IMR-90 (cell line): ENCODE data around the gene WWC1. TPM values are rescaled to one million over a fixed set of nuclear protein-coding genes. Genes with fewer than 3 reads are reported as not detected.

Experiments
- ATAC-seq: fragments of 200-7000 bp; cut with Tn5 transposase; 2 replicates; pipeline ENCODE4 v1.9.1; 2020; ENCODE audit warnings: low read depth, mild to moderate bottlenecking, moderate library complexity
- BruUV-seq: library from RNA; stranded (reverse); fragments of 400-500 nt; replicated peaks from 2 replicates; lab custom pipeline; 2021; lab: Mats Ljungman, UMichigan
- CTCF ChIA-PET: fragments of 300-600 bp; formaldehyde crosslinking; extraction: SDS; loops from one replicate; lab custom pipeline; 2021; ENCODE audit warnings: antibody characterized with exemption; lab: Yijun Ruan, JAX
- POLR2A ChIA-PET: fragments of 300-600 bp; sonication (Branson Sonifier 250); formaldehyde crosslinking; loops from one replicate; lab custom pipeline; 2022; ENCODE audit warnings: antibody characterized with exemption; ENCODE audit not compliant: unreplicated experiment; lab: Charles Lee
- DNase-seq: peaks from one replicate; pipeline ENCODE4 v3.0.0; 2013
- H2AFZ ChIP-seq: replicated peaks from 2 replicates; pipeline ENCODE3; 2013; ENCODE audit warnings: low read length, mild to moderate bottlenecking; ENCODE audit not compliant: poor library complexity
- H2AK5ac ChIP-seq: 2 replicates; pipeline ENCODE4 v1.6.1; 2013; ENCODE audit warnings: low read depth, low read length, inconsistent platforms
- H2AK9ac ChIP-seq: replicated peaks from 2 replicates; pipeline ENCODE3; 2013; ENCODE audit warnings: mild to moderate bottlenecking, low read depth, low read length, moderate library complexity; ENCODE audit not compliant: poor library complexity
- H2BK120ac ChIP-seq: 2 replicates; pipeline ENCODE4 v1.6.1; 2013; ENCODE audit warnings: low read depth, low read length, inconsistent platforms
- H2BK15ac ChIP-seq: 3 replicates; pipeline ENCODE4 v1.6.1; 2013; ENCODE audit warnings: low read depth, low read length, inconsistent platforms
- H2BK20ac ChIP-seq: 2 replicates; pipeline ENCODE4 v1.6.1; 2013; ENCODE audit warnings: low read depth, mild to moderate bottlenecking, inconsistent platforms, low read length, moderate library complexity
- H2BK5ac ChIP-seq: 2 replicates; pipeline ENCODE4 v1.6.1; 2013; ENCODE audit warnings: mild to moderate bottlenecking, low read depth, low read length, inconsistent platforms; ENCODE audit not compliant: poor library complexity, severe bottlenecking
- H3K14ac ChIP-seq: replicated peaks from 2 replicates; pipeline ENCODE4 v1.6.1; 2013; ENCODE audit warnings: low read depth, low read length, inconsistent platforms
- H3K18ac ChIP-seq: 2 replicates; pipeline ENCODE4 v1.6.1; 2013; ENCODE audit warnings: low read depth, low read length, control low read depth
- H3K23ac ChIP-seq: 2 replicates; pipeline ENCODE4 v1.6.1; 2013; ENCODE audit warnings: low read depth, low read length, inconsistent platforms
- H3K27ac ChIP-seq: 2 replicates; pipeline ENCODE4 v1.5.1; 2013; ENCODE audit warnings: mild to moderate bottlenecking, control low read depth, low read length; ENCODE audit not compliant: insufficient read depth
- H3K27me3 ChIP-seq: 2 replicates; pipeline ENCODE4 v1.6.1; 2013; ENCODE audit warnings: low read length; ENCODE audit not compliant: control insufficient read depth, insufficient read depth
- H3K36me3 ChIP-seq: 2 replicates; pipeline ENCODE4 v1.6.1; 2013; ENCODE audit warnings: low read length, mixed read lengths; ENCODE audit not compliant: control insufficient read depth, insufficient read depth
- H3K4ac ChIP-seq: 2 replicates; pipeline ENCODE4 v1.6.1; 2013; ENCODE audit warnings: low read depth, low read length, inconsistent platforms
- H3K4me1 ChIP-seq: 2 replicates; pipeline ENCODE4 v1.6.1; 2013; ENCODE audit warnings: low read length, mixed read lengths; ENCODE audit not compliant: control insufficient read depth, insufficient read depth
- H3K4me2 ChIP-seq: 2 replicates; pipeline ENCODE4 v1.6.1; 2013; ENCODE audit warnings: low read depth, mild to moderate bottlenecking, control low read depth, low read length, moderate library complexity
- H3K4me3 ChIP-seq: 2 replicates; pipeline ENCODE4 v1.5.1; 2013; ENCODE audit warnings: low read depth, mild to moderate bottlenecking, control low read depth, low read length, moderate library complexity; ENCODE audit not compliant: insufficient read depth
- H3K56ac ChIP-seq: 2 replicates; pipeline ENCODE4 v1.6.1; 2013; ENCODE audit warnings: low read length, inconsistent platforms; ENCODE audit not compliant: insufficient read depth; ENCODE audit errors: extremely low read depth
- H3K79me1 ChIP-seq, 2 experiments: 2 replicates each; pipeline ENCODE4 v1.6.1; 2013; ENCODE audit warnings: low read length in 2 of 2, inconsistent platforms in 1 of 2, low read depth in 1 of 2
- H3K9ac ChIP-seq: 2 replicates; pipeline ENCODE4 v1.6.1; 2013; ENCODE audit warnings: low read depth, low read length, control low read depth
- H3K9me1 ChIP-seq: 2 replicates; pipeline ENCODE4 v1.6.1; 2013; ENCODE audit warnings: low read length, inconsistent platforms; ENCODE audit not compliant: insufficient read depth
- H3K9me3 ChIP-seq: 2 replicates; pipeline ENCODE4 v1.6.1; 2013; ENCODE audit warnings: low read length; ENCODE audit not compliant: control insufficient read depth, insufficient read depth
- H4K20me1 ChIP-seq: 2 replicates; pipeline ENCODE4 v1.6.1; 2013; ENCODE audit warnings: low read length, inconsistent platforms; ENCODE audit not compliant: insufficient read depth
- H4K5ac ChIP-seq: 2 replicates; pipeline ENCODE4 v1.6.1; 2013; ENCODE audit warnings: mild to moderate bottlenecking, low read depth, low read length, control low read depth
- H4K8ac ChIP-seq, 2 experiments: 2 replicates each; pipeline ENCODE4 v1.6.1; 2013; ENCODE audit warnings: low read depth in 2 of 2, low read length in 2 of 2, control low read depth in 1 of 2, inconsistent platforms in 1 of 2
- H4K91ac ChIP-seq: 2 replicates; pipeline ENCODE4 v1.6.1; 2013; ENCODE audit warnings: low read depth, low read length, inconsistent platforms; ENCODE audit not compliant: insufficient read depth
- BHLHE40 ChIP-seq: fragments of 150-350 bp; IDR thresholded peaks from 2 replicates; pipeline ENCODE4 v1.6.1; 2016; ENCODE audit warnings: mild to moderate bottlenecking, low read depth, low read length
- FOS ChIP-seq: fragments of 150-350 bp; IDR thresholded peaks from 2 replicates; pipeline ENCODE4 v1.6.1; 2016; ENCODE audit warnings: low read depth, low read length
- MAFK ChIP-seq: IDR thresholded peaks from 2 replicates; pipeline ENCODE4 v1.6.1; 2012; ENCODE audit warnings: low read depth, low read length, improper control_type of control experiment
- SMC3 ChIP-seq: fragments of 150-350 bp; IDR thresholded peaks from 2 replicates; pipeline ENCODE4 v1.6.1; 2016; ENCODE audit warnings: low read depth, mild to moderate bottlenecking, antibody characterized with exemption, low read length, moderate library complexity
- WGBS, 2 experiments: methylation state at CpG; one replicate each; pipeline versions ENCODE4 v1.1.5 to v1.1.7; 2013; ENCODE audit warnings: missing lambda C conversion rate in 2 of 2; ENCODE audit not compliant: insufficient read length in 1 of 2; ENCODE audit errors: extremely low coverage in 2 of 2; 5-methylcytosine and 5-hydroxymethylcytosine counted together
- dilution Hi-C: fragments of 300-500 bp; cut with HindIII; formaldehyde crosslinking; loops from one replicate; pipeline ENCODE4 v1.14.3; 2018; ENCODE audit warnings: low sequenced_read_pairs; ENCODE audit not compliant: unreplicated experiment
- in situ Hi-C: fragments of 300-500 bp; cut with MboI; formaldehyde crosslinking; loops from 3 replicates; pipeline ENCODE4 v1.14.3; 2019; ENCODE audit warnings: low sequenced_read_pairs, inconsistent platforms, mixed read lengths
- intact Hi-C: fragments of 100-400 bp; cut with micrococcal nuclease; formaldehyde crosslinking; loops from 2 replicates; pipeline ENCODE4 v1.10.0; 2022
- polyA plus RNA-seq, 3 experiments: library from polyadenylated mRNA; depleted of rRNA; stranded (reverse); fragments of >200 nt; gene quantifications; 2 replicates each; pipeline ENCODE4 v1.2.3, GENCODE V29; 2012; ENCODE audit warnings: low replicate concordance in 1 of 3
- total RNA-seq: library from RNA; depleted of rRNA; stranded (reverse); fragments of >200 nt; gene quantifications from 2 replicates; pipeline ENCODE4 v1.2.3, GENCODE V29; 2012

WWC1 gene
- total and polyA plus RNA-seq, 2 of the 4 experiments (the other 2 are of a cell fraction), result 9.1 to 10.3 TPM

- no peak overlapping the region for H3K18ac ChIP-seq
- in situ Hi-C loops, result no loop called here
- dilution Hi-C loops, result no loop called here
- no peak overlapping the region for H2BK20ac ChIP-seq
- no peak overlapping the region for H3K4ac ChIP-seq
- peaks cover 8% of the 10 kb centered on the region for H3K4me1 ChIP-seq
- H3K9me3 ChIP-seq, result no peaks in the 10 kb centered on the region
- no peak overlapping the region for H2AK9ac ChIP-seq
- no peak overlapping the region for H4K91ac ChIP-seq
- no peak overlapping the region for H3K56ac ChIP-seq
- ATAC-seq, result no peak
- no peak overlapping the region for H2BK5ac ChIP-seq
- no peak overlapping the region for H3K4me3 ChIP-seq
- H3K27ac ChIP-seq, result no peak overlapping the region
- H2BK120ac ChIP-seq, result no peak overlapping the region
- H2BK15ac ChIP-seq, result no peak overlapping the region
- peaks cover 22 to 26% of the 10 kb centered on the region in 2 experiments for H3K79me1 ChIP-seq
- no peak overlapping the region for H2AFZ ChIP-seq
- no peaks in the 10 kb centered on the region for H3K27me3 ChIP-seq
- H4K5ac ChIP-seq, result no peak overlapping the region
- H4K20me1 ChIP-seq, result no peaks in the 10 kb centered on the region
- H2AK5ac ChIP-seq, result no peak overlapping the region
- peaks cover 9% of the 10 kb centered on the region for H3K9me1 ChIP-seq
- no peak overlapping the region for H4K8ac ChIP-seq
- CTCF ChIA-PET, result interaction anchor here (0.6 kb wide), 1 partner anchor 24 kb away, joined by 3 read pairs; no protein-coding TSS in a partner anchor
- BruUV-seq, result no TSS peak
- no peak for TF ChIP-seq BHLHE40
- TF ChIP-seq MAFK, result no peak
- TF ChIP-seq SMC3, result no peak
- TF ChIP-seq FOS, result no peak
- no peaks in the 10 kb centered on the region for H3K36me3 ChIP-seq
- intact Hi-C loops, result no loop called here
- no peak overlapping the region for H3K14ac ChIP-seq
- 100% methylated on average over 1 of the region's 2 CpGs; no CpG with 5 or more reads in 1 of the 2 experiments for WGBS, 2 experiments
- no peak for DNase-seq
- H3K23ac ChIP-seq, result no peak overlapping the region
- no peak overlapping the region for H3K4me2 ChIP-seq
- POLR2A ChIA-PET, result no interaction called here
- no peak overlapping the region for H3K9ac ChIP-seq
Observed at GRCh38 chr5:168337361-168337760, 45.9 kb downstream of the WWC1 start.
